HepG2 (cell line): ENCODE results near the gene USP32. TPM values are rescaled to one million over a fixed set of nuclear protein-coding genes. Genes with fewer than 3 reads are reported as not detected.

Experiments
- DMAP1 ChIP-seq: IDR thresholded peaks from 2 replicates; pipeline ENCODE4 v1.6.1; 2016
- HNRNPUL1 ChIP-seq: fragments of 200-400 bp; formaldehyde crosslinking; IDR thresholded peaks from 2 replicates; pipeline ENCODE4 v1.6.1; 2017; ENCODE audit warnings: low read depth, mild to moderate bottlenecking, low read length, moderate library complexity
- MZF1 ChIP-seq: sonication (generic); formaldehyde crosslinking; IDR thresholded peaks from 2 replicates; pipeline ENCODE4 v1.8.1; 2023; ENCODE audit warnings: mild to moderate bottlenecking, missing genetic modification reagents, borderline replicate concordance
- PRMT3 ChIP-seq: sonication (generic); formaldehyde crosslinking; IDR thresholded peaks from 2 replicates; pipeline ENCODE4 v1.8.1; 2022; ENCODE audit warnings: low read depth, mild to moderate bottlenecking, moderate library complexity, missing genetic modification reagents, borderline replicate concordance
- RFX1 ChIP-seq: fragments of 450-650 bp; IDR thresholded peaks from 2 replicates; pipeline ENCODE4 v1.6.1; 2017
- ZNF160 ChIP-seq: sonication (generic); formaldehyde crosslinking; IDR thresholded peaks from 2 replicates; pipeline ENCODE4 v1.8.0; 2022; ENCODE audit warnings: mild to moderate bottlenecking, inconsistent platforms, missing genetic modification reagents
- ZNF713 ChIP-seq: sonication (generic); formaldehyde crosslinking; IDR thresholded peaks from 2 replicates; pipeline ENCODE4 v1.4.0; 2020; ENCODE audit warnings: mild to moderate bottlenecking, missing genetic modification reagents
- polyA plus RNA-seq, 8 experiments: library from polyadenylated mRNA; depleted of rRNA in 3 of 8; stranded (reverse) in 7 of 8; unstranded in 1 of 8; fragments of >200 nt; fragmentation: Illumina TruSeq in 4 of 8; extraction: Trizol in 4 of 8; gene quantifications; 2 replicates each; pipeline versions ENCODE4 v1.2.1 to v1.2.3, GENCODE V29; 2011 to 2016; ENCODE audit warnings: low read depth in 4 of 8, missing spikeins in 1 of 8, mixed read lengths in 1 of 8; ENCODE audit not compliant: insufficient read depth in 1 of 8
- total RNA-seq, 5 experiments: library from RNA; depleted of rRNA; stranded (reverse); fragments of >200 nt; fragmentation: Illumina TruSeq; extraction: Trizol; gene quantifications; 2 replicates each; pipeline ENCODE4 v1.2.3, GENCODE V29; 2016; ENCODE audit warnings: low read depth in 1 of 5
- TF ChIP-seq, protein P1 (sequence below): sonication (generic); formaldehyde crosslinking; IDR thresholded peaks from 2 replicates; pipeline ENCODE4 v1.8.0; 2022; ENCODE audit warnings: mild to moderate bottlenecking, missing genetic modification reagents, borderline replicate concordance
- TF ChIP-seq, protein P2 (sequence below): sonication (generic); formaldehyde crosslinking; IDR thresholded peaks from 2 replicates; pipeline ENCODE4 v1.5.0; 2020; ENCODE audit warnings: mild to moderate bottlenecking, missing genetic modification reagents, borderline replicate concordance
- TF ChIP-seq, protein P3 (sequence below): sonication (generic); formaldehyde crosslinking; IDR thresholded peaks from 2 replicates; pipeline ENCODE4 v1.4.0; 2020; ENCODE audit warnings: missing genetic modification reagents, mild to moderate bottlenecking, borderline replicate concordance
- TF ChIP-seq, protein P4 (sequence below): sonication (generic); formaldehyde crosslinking; IDR thresholded peaks from 2 replicates; pipeline ENCODE4 v1.4.0; 2020; ENCODE audit warnings: missing genetic modification reagents

Gene USP32
- total and polyA plus RNA-seq, 2 of the 13 experiments (the other 11 are each of a cell fraction or from before 2014, with no cell fraction given): 24.9 to 39.9 TPM

DNA sequence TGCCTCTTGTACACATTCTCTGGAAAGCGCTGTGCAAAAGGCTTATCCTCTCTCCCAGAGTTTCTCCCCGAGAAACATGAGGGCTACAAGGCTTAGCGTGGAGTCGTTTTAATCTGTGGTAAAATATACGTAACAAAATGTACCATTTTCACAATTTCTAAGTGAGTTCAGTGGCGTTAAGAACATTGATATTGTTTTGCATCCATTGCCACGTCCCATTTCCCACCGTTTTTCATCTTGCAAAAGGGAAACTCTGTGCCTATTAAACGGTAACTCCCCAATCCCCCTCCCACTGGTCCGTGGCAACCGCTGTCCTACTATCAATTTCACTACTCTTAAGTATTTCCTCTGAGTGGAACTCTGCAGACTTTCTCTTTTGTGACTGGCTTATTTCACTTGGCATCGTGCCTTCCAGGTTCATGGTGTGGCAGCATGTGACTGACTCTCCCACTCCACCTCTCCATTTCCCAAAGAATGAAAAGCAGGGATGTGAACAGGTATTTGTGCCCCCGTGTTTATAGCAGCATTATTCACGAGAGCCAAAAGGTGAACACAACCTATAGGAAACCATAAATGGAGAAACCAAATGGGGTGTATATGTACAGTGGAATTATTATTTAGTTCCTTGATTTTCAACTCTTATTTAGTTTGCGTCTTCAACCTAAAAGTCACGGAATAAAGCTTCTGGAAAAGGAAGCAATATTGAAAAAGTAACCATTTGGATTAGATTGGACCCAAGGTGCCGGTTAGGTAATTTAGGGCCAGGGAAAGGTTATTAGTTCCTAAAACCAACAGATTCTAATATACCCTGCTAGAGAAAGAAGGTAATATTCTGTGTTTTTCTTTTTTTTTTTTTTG lies 1.1 kb upstream of the USP32 start (continued):
- TF ChIP-seq, protein P1, sequence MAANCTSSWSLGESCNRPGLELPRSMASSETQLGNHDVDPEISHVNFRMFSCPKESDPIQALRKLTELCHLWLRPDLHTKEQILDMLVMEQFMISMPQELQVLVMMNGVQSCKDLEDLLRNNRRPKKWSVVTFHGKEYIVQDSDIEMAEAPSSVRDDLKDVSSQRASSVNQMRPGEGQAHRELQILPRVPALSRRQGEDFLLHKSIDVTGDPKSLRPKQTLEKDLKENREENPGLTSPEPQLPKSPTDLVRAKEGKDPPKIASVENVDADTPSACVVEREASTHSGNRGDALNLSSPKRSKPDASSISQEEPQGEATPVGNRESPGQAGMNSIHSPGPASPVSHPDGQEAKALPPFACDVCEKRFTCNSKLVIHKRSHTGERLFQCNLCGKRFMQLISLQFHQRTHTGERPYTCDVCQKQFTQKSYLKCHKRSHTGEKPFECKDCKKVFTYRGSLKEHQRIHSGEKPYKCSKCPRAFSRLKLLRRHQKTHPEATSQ: no peak
- no peak for TF ChIP-seq ZNF160 (CRISPR knock-in tag)
- TF ChIP-seq RFX1: no peak
- TF ChIP-seq MZF1 (CRISPR knock-in tag): no peak
- TF ChIP-seq, protein P2, sequence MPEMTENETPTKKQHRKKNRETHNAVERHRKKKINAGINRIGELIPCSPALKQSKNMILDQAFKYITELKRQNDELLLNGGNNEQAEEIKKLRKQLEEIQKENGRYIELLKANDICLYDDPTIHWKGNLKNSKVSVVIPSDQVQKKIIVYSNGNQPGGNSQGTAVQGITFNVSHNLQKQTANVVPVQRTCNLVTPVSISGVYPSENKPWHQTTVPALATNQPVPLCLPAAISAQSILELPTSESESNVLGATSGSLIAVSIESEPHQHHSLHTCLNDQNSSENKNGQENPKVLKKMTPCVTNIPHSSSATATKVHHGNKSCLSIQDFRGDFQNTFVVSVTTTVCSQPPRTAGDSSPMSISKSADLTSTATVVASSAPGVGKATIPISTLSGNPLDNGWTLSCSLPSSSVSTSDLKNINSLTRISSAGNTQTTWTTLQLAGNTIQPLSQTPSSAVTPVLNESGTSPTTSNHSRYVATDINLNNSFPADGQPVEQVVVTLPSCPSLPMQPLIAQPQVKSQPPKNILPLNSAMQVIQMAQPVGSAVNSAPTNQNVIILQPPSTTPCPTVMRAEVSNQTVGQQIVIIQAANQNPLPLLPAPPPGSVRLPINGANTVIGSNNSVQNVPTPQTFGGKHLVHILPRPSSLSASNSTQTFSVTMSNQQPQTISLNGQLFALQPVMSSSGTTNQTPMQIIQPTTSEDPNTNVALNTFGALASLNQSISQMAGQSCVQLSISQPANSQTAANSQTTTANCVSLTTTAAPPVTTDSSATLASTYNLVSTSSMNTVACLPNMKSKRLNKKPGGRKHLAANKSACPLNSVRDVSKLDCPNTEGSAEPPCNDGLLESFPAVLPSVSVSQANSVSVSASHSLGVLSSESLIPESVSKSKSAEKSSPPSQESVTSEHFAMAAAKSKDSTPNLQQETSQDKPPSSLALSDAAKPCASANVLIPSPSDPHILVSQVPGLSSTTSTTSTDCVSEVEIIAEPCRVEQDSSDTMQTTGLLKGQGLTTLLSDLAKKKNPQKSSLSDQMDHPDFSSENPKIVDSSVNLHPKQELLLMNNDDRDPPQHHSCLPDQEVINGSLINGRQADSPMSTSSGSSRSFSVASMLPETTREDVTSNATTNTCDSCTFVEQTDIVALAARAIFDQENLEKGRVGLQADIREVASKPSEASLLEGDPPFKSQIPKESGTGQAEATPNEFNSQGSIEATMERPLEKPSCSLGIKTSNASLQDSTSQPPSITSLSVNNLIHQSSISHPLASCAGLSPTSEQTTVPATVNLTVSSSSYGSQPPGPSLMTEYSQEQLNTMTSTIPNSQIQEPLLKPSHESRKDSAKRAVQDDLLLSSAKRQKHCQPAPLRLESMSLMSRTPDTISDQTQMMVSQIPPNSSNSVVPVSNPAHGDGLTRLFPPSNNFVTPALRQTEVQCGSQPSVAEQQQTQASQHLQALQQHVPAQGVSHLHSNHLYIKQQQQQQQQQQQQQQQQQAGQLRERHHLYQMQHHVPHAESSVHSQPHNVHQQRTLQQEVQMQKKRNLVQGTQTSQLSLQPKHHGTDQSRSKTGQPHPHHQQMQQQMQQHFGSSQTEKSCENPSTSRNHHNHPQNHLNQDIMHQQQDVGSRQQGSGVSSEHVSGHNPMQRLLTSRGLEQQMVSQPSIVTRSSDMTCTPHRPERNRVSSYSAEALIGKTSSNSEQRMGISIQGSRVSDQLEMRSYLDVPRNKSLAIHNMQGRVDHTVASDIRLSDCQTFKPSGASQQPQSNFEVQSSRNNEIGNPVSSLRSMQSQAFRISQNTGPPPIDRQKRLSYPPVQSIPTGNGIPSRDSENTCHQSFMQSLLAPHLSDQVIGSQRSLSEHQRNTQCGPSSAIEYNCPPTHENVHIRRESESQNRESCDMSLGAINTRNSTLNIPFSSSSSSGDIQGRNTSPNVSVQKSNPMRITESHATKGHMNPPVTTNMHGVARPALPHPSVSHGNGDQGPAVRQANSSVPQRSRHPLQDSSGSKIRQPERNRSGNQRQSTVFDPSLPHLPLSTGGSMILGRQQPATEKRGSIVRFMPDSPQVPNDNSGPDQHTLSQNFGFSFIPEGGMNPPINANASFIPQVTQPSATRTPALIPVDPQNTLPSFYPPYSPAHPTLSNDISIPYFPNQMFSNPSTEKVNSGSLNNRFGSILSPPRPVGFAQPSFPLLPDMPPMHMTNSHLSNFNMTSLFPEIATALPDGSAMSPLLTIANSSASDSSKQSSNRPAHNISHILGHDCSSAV (CRISPR knock-in tag): no peak
- no peak for TF ChIP-seq HNRNPUL1
- TF ChIP-seq, protein P3, sequence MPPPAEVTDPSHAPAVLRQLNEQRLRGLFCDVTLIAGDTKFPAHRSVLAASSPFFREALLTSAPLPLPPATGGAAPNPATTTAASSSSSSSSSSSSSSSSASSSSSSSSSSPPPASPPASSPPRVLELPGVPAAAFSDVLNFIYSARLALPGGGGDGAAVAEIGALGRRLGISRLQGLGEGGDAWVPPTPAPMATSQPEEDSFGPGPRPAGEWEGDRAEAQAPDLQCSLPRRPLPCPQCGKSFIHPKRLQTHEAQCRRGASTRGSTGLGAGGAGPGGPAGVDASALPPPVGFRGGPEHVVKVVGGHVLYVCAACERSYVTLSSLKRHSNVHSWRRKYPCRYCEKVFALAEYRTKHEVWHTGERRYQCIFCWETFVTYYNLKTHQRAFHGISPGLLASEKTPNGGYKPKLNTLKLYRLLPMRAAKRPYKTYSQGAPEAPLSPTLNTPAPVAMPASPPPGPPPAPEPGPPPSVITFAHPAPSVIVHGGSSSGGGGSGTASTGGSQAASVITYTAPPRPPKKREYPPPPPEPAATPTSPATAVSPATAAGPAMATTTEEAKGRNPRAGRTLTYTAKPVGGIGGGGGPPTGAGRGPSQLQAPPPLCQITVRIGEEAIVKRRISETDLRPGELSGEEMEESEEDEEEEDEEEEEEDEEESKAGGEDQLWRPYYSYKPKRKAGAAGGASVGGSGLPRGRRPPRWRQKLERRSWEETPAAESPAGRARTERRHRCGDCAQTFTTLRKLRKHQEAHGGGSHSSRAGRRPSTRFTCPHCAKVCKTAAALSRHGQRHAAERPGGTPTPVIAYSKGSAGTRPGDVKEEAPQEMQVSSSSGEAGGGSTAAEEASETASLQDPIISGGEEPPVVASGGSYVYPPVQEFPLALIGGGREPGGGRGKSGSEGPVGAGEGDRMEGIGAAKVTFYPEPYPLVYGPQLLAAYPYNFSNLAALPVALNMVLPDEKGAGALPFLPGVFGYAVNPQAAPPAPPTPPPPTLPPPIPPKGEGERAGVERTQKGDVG (CRISPR knock-in tag): no peak
- no peak for TF ChIP-seq DMAP1
- TF ChIP-seq PRMT3: no peak
- TF ChIP-seq, protein P4, sequence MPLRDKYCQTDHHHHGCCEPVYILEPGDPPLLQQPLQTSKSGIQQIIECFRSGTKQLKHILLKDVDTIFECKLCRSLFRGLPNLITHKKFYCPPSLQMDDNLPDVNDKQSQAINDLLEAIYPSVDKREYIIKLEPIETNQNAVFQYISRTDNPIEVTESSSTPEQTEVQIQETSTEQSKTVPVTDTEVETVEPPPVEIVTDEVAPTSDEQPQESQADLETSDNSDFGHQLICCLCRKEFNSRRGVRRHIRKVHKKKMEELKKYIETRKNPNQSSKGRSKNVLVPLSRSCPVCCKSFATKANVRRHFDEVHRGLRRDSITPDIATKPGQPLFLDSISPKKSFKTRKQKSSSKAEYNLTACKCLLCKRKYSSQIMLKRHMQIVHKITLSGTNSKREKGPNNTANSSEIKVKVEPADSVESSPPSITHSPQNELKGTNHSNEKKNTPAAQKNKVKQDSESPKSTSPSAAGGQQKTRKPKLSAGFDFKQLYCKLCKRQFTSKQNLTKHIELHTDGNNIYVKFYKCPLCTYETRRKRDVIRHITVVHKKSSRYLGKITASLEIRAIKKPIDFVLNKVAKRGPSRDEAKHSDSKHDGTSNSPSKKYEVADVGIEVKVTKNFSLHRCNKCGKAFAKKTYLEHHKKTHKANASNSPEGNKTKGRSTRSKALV: 0 out of 2 replicates have a peak, but pooled peaks have one; percentile 46
- no peak; the same call in 1 of the 2 replicates for TF ChIP-seq ZNF713 (CRISPR knock-in tag)
